OCI-LY7 (cell line): ENCODE results near the gene XIAP. TPM values are rescaled to one million over a fixed set of nuclear protein-coding genes. Genes with fewer than 3 reads are reported as not detected.

Experiments
- BruUV-seq: library from RNA; stranded (reverse); fragments of 400-500 nt; replicated peaks from 2 replicates; lab custom pipeline; 2021; lab: Mats Ljungman, UMichigan
- CTCF ChIA-PET: fragments of 300-600 bp; sonication (Branson Sonifier 250); formaldehyde crosslinking; loops from one replicate; lab custom pipeline; 2022; ENCODE audit warnings: antibody characterized with exemption; ENCODE audit not compliant: unreplicated experiment; lab: Charles Lee
- POLR2A ChIA-PET: fragments of 300-600 bp; sonication (Branson Sonifier 250); formaldehyde crosslinking; loops from one replicate; lab custom pipeline; 2022; ENCODE audit warnings: antibody characterized with exemption; lab: Charles Lee
- DNase-seq: peaks from one replicate; pipeline ENCODE4 v3.0.0-alpha.2; 2015; ENCODE audit warnings: low spot score
- H2AFZ ChIP-seq: fragments of 200-600 bp; sonication (generic), shearing (Covaris generic); 2 replicates; pipeline ENCODE4 v1.6.1; 2014; ENCODE audit warnings: mild to moderate bottlenecking, antibody characterized with exemption, low read length, moderate library complexity
- H3K27ac ChIP-seq: fragments of 200-600 bp; sonication (generic); 2 replicates; pipeline ENCODE4 v1.5.1; 2014; ENCODE audit warnings: mixed run types, low read depth, mild to moderate bottlenecking, moderate library complexity, low read length, inconsistent platforms; ENCODE audit not compliant: poor library complexity, severe bottlenecking
- H3K36me3 ChIP-seq: fragments of 200-600 bp; sonication (generic); 2 replicates; pipeline ENCODE4 v1.6.1; 2014; ENCODE audit warnings: mild to moderate bottlenecking, antibody characterized with exemption, low read length, moderate library complexity, mixed read lengths; ENCODE audit not compliant: insufficient read depth
- H3K4me1 ChIP-seq: fragments of 200-600 bp; sonication (generic); 2 replicates; pipeline ENCODE4 v1.5.1; 2014; ENCODE audit warnings: mild to moderate bottlenecking, low read length; ENCODE audit not compliant: insufficient read depth, poor library complexity, severe bottlenecking
- H3K4me2 ChIP-seq: fragments of 200-600 bp; sonication (generic); 2 replicates; pipeline ENCODE4 v1.6.1; 2014; ENCODE audit warnings: mild to moderate bottlenecking, low read length
- H3K4me3 ChIP-seq: fragments of 200-600 bp; sonication (generic); 2 replicates; pipeline ENCODE4 v1.5.1; 2014; ENCODE audit warnings: mild to moderate bottlenecking, low read depth, low read length; ENCODE audit not compliant: poor library complexity, severe bottlenecking
- H3K79me2 ChIP-seq: fragments of 200-600 bp; sonication (generic); 2 replicates; pipeline ENCODE4 v1.6.1; 2016; ENCODE audit warnings: low read depth, mild to moderate bottlenecking, low read length, moderate library complexity, mixed read lengths; ENCODE audit not compliant: insufficient read depth
- H3K9me2 ChIP-seq: fragments of 200-600 bp; sonication (generic); 2 replicates; pipeline ENCODE4 v1.6.1; 2016; ENCODE audit warnings: mild to moderate bottlenecking, low read length, mixed read lengths; ENCODE audit not compliant: insufficient read depth
- H3K9me3 ChIP-seq: fragments of 200-600 bp; sonication (generic); 2 replicates; pipeline ENCODE4 v1.6.1; 2014; ENCODE audit warnings: mild to moderate bottlenecking, mixed run types, low read length, mixed read lengths
- H4K20me1 ChIP-seq: fragments of 200-600 bp; sonication (generic); 2 replicates; pipeline ENCODE4 v1.6.1; 2014; ENCODE audit warnings: mild to moderate bottlenecking, antibody characterized with exemption, low read length, moderate library complexity, mixed read lengths; ENCODE audit not compliant: insufficient read depth
- EZH2phosphoT487 ChIP-seq: fragments of 200-600 bp; sonication (generic); IDR thresholded peaks from 2 replicates; pipeline ENCODE4 v1.6.1; 2018; ENCODE audit warnings: low read depth, borderline replicate concordance, mild to moderate bottlenecking, mixed run types, antibody characterized with exemption, low read length, moderate library complexity, mixed read lengths
- intact Hi-C: fragments of 100-400 bp; cut with micrococcal nuclease; formaldehyde crosslinking; loops from one replicate; pipeline ENCODE4 v1.10.0; 2022; ENCODE audit not compliant: unreplicated experiment
- total RNA-seq, 2 experiments: library from RNA; depleted of rRNA in 1 of 2; stranded (reverse); fragments of >200 nt in 1 of 2; shearing (Covaris generic) in 1 of 2; gene quantifications; 2 replicates each; pipeline ENCODE4 v1.2.3, GENCODE V29; 2014 to 2022
- TF ChIP-seq, protein P1 (sequence below): fragments of 200-600 bp; sonication (generic); conservative IDR thresholded peaks from 2 replicates; pipeline ENCODE4 v1.5.1; 2014; ENCODE audit warnings: mild to moderate bottlenecking, antibody characterized with exemption, low read length, moderate library complexity, mixed read lengths

Gene XIAP
- total RNA-seq, 2 experiments from 2014 or later: 20.2 to 28.7 TPM

DNA sequence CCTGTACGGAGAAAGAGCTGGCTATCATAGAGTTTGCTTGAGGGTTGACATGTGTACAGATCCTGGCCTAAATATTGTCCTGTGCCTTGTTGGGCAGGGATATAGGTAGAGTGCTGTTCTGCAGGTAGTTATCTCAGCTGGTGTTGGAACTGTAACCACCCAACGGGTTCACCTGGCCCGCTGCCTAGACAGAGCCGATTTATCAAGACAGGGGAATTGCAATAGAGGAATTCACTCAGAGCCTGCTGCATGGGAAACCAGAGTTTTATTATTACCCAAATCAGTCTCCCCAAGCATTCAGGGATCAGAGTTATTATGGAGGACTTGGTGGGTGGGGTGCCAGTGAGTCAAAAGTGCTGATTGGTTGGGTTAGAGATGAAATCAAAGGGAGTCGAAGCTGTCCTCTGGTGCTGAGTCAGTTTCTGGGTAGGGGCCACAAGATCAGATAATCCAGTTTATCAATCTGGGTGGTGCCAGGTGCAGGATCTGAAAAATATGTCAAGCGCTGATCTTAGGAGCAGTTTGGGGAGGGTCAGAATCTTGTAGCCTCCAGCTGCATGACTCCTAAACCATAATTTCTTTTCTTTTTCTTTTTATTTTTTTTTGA, 42.5 kb upstream of the XIAP start:
- no peak overlapping the region for H3K27ac ChIP-seq
- CTCF ChIA-PET: no interaction called here
- no peaks in the 10 kb centered on the region for H4K20me1 ChIP-seq
- no peak overlapping the region for H3K4me2 ChIP-seq
- no TSS peak for BruUV-seq
- no peak for DNase-seq
- H3K4me3 ChIP-seq: no peak overlapping the region
- no peaks in the 10 kb centered on the region for H3K9me3 ChIP-seq
- H3K36me3 ChIP-seq: no peaks in the 10 kb centered on the region
- H3K4me1 ChIP-seq: no peaks in the 10 kb centered on the region
- intact Hi-C loops: no loop called here
- TF ChIP-seq EZH2phosphoT487: no peak
- TF ChIP-seq, protein P1, sequence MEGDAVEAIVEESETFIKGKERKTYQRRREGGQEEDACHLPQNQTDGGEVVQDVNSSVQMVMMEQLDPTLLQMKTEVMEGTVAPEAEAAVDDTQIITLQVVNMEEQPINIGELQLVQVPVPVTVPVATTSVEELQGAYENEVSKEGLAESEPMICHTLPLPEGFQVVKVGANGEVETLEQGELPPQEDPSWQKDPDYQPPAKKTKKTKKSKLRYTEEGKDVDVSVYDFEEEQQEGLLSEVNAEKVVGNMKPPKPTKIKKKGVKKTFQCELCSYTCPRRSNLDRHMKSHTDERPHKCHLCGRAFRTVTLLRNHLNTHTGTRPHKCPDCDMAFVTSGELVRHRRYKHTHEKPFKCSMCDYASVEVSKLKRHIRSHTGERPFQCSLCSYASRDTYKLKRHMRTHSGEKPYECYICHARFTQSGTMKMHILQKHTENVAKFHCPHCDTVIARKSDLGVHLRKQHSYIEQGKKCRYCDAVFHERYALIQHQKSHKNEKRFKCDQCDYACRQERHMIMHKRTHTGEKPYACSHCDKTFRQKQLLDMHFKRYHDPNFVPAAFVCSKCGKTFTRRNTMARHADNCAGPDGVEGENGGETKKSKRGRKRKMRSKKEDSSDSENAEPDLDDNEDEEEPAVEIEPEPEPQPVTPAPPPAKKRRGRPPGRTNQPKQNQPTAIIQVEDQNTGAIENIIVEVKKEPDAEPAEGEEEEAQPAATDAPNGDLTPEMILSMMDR: no peak
- H3K9me2 ChIP-seq: no peaks in the 10 kb centered on the region
- no peak overlapping the region for H2AFZ ChIP-seq
- no peaks in the 10 kb centered on the region for H3K79me2 ChIP-seq
- POLR2A ChIA-PET: no interaction called here

DNA sequence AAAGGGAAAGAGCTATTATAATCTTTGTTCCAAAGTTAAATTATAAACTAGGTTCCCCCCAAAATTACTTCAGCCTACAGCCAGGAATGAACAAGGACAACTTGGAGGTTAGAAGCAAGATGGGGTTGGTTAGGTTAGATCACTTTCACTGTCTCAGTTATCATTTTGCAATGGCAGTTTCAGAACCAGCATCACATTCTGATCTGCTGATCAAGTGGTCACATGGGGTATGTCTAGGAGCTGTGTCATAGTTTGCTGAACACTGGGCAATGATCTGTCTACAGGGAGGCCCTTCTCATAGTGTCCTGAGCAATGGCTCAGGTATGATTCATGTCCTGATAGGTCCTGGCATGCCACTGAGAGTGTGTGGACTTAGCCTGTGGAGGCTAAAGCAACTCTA, 41.6 kb upstream of the XIAP start:
- no peak overlapping the region for H3K4me2 ChIP-seq
- BruUV-seq: no TSS peak
- POLR2A ChIA-PET: interaction anchor here (0.6 kb wide), 1 partner anchor 169 kb away, joined by 3 read pairs; no protein-coding TSS in a partner anchor

DNA sequence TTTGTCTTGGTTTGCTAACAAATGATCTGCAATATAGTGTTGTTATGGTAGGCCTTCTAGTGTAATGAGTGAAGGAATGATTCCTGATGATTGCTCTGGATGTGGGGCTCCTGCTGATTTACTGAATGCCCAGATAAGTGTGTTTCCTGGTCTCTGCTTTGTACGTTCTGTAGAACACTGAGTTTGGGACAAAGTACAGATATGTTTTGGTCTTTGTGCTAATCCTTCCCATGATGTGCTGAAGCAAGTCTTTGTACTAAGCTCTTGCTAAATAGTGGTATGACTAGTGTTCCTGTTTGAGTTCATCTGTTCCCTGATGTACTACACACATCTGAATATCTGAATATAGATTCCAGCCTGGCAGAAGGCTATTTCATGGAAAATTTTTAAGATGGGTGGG, 36.9 kb upstream of the XIAP start:
- Histone ChIP-seq H3K4me1 (no peaks in the 10 kb centered on the region), H3K4me2 (no peak overlapping the region), H4K20me1 (no peaks in the 10 kb centered on the region), H3K36me3 (no peaks in the 10 kb centered on the region), H3K27ac (no peak overlapping the region), H3K79me2 (no peaks in the 10 kb centered on the region), H3K9me3 (no peaks in the 10 kb centered on the region), H3K4me3 (no peak overlapping the region), H3K9me2 (no peaks in the 10 kb centered on the region), H2AFZ (no peak overlapping the region)
- intact Hi-C loops: no loop called here
- TF ChIP-seq EZH2phosphoT487: no peak
- TF ChIP-seq, protein P1: no peak
- CTCF ChIA-PET: no interaction called here
- no TSS peak for BruUV-seq
- DNase-seq: no peak
- POLR2A ChIA-PET: interaction anchor here (0.6 kb wide), 1 partner anchor 278 kb away, joined by 5 read pairs; no protein-coding TSS in a partner anchor

More for the DNA sequence above, 41.6 kb upstream of the XIAP start:
- TF ChIP-seq, protein P1: no peak
- TF ChIP-seq EZH2phosphoT487: no peak
- Histone ChIP-seq H3K4me3 (no peak overlapping the region), H3K27ac (no peak overlapping the region), H2AFZ (no peak overlapping the region), H4K20me1 (no peaks in the 10 kb centered on the region), H3K9me2 (no peaks in the 10 kb centered on the region), H3K9me3 (no peaks in the 10 kb centered on the region), H3K4me1 (no peaks in the 10 kb centered on the region), H3K36me3 (no peaks in the 10 kb centered on the region), H3K79me2 (no peaks in the 10 kb centered on the region)
- CTCF ChIA-PET: no interaction called here
- no peak for DNase-seq
- intact Hi-C loops: no loop called here
